ENCODE data around the gene HOPX.
A peak's percentile ranks its signal among the peaks of the same experiment; 100 is the strongest.
"Not testable (repeated sequence)": the region's sequence is repeated elsewhere in the genome, so short reads cannot be mapped to it uniquely, and the experiment has no call there.

The HOPX gene

GRCh38 chr4:56686537-56687231 is 5.6 kb upstream of the HOPX start:
- no peak for DNase-seq

- DNase-seq = no peak
Measured at GRCh38 chr4:56684320-56685050, 3.4 kb upstream of the HOPX start.

- DNase-seq = no peak
Measured at GRCh38 chr4:56683455-56683854, 2.4 kb upstream of the HOPX start.

- no peak for DNase-seq
Measured at GRCh38 chr4:56681853-56682525, 893 bp upstream of the HOPX start.

- no peak for DNase-seq
Measured at GRCh38 chr4:56680266-56680665, 830 bp downstream of the HOPX start.

- no peak for DNase-seq
Measured at GRCh38 chr4:56677711-56678110, 3.4 kb downstream of the HOPX start.

- no peak for DNase-seq
Measured at GRCh38 chr4:56674984-56675383, 6.1 kb downstream of the HOPX start.

- no peak for DNase-seq
Measured at GRCh38 chr4:56671860-56672259, 9.2 kb downstream of the HOPX start.

- DNase-seq = peak; percentile 63
Measured at GRCh38 chr4:56671373-56671772, 9.7 kb downstream of the HOPX start.

- no peak for DNase-seq
Measured at GRCh38 chr4:56668267-56668666, 12.8 kb downstream of the HOPX start.

GRCh38 chr4:56667396-56667795 is 13.7 kb downstream of the HOPX start:
- DNase-seq = not testable (repeated sequence)

GRCh38 chr4:56666279-56666678 is 14.8 kb downstream of the HOPX start:
- no peak for DNase-seq

- DNase-seq = no peak
Measured at GRCh38 chr4:56665781-56666180, 15.3 kb downstream of the HOPX start.

- DNase-seq = no peak
Measured at GRCh38 chr4:56662782-56663468, 18.2 kb downstream of the HOPX start.

- DNase-seq = no peak
Measured at GRCh38 chr4:56659946-56660345, 21.1 kb downstream of the HOPX start.

GRCh38 chr4:56658528-56658927 is 22.6 kb downstream of the HOPX start:
- DNase-seq = no peak

- DNase-seq = no peak
Measured at GRCh38 chr4:56657818-56658217, 23.3 kb downstream of the HOPX start.

GRCh38 chr4:56657128-56657527 is 24.0 kb downstream of the HOPX start:
- no peak for DNase-seq

GRCh38 chr4:56656346-56656643 is 24.8 kb downstream of the HOPX start:
- no peak for DNase-seq

- no peak for DNase-seq
Measured at GRCh38 chr4:56655627-56656345, 25.3 kb downstream of the HOPX start.

- no peak for DNase-seq
Measured at GRCh38 chr4:56655209-56655626, 25.9 kb downstream of the HOPX start.

- DNase-seq = peak; percentile 10
Measured at GRCh38 chr4:56654238-56654632, 26.9 kb downstream of the HOPX start.
